H9 (cell line): ENCODE data around the gene DOCK10. TPM values are rescaled to one million over a fixed set of nuclear protein-coding genes. Genes with fewer than 3 reads are reported as not detected.

Experiments
- DNase-seq: peaks from one replicate; pipeline ENCODE4 v3.0.0-alpha.2; 2017
- H2AFZ ChIP-seq: one replicate; pipeline ENCODE4 v1.6.1; 2013; ENCODE audit warnings: mild to moderate bottlenecking, low read length, control low read depth, moderate library complexity
- H2AK5ac ChIP-seq: 2 replicates; pipeline ENCODE4 v1.6.1; 2013; ENCODE audit warnings: low read length, control low read depth, mixed read lengths; ENCODE audit not compliant: insufficient read length
- H2BK120ac ChIP-seq: one replicate; pipeline ENCODE4 v1.6.1; 2013; ENCODE audit warnings: low read depth, mild to moderate bottlenecking, low read length, control low read depth, inconsistent platforms; ENCODE audit not compliant: poor library complexity, severe bottlenecking
- H2BK12ac ChIP-seq: 2 replicates; pipeline ENCODE4 v1.6.1; 2013; ENCODE audit warnings: low read length, control low read depth, mixed read lengths, low read depth; ENCODE audit not compliant: insufficient read length
- H2BK15ac ChIP-seq: 2 replicates; pipeline ENCODE4 v1.6.1; 2013; ENCODE audit warnings: low read depth, low read length, control low read depth
- H2BK20ac ChIP-seq: one replicate; pipeline ENCODE4 v1.6.1; 2013; ENCODE audit warnings: low read depth, mild to moderate bottlenecking, low read length, control low read depth, inconsistent platforms; ENCODE audit not compliant: poor library complexity, severe bottlenecking
- H2BK5ac ChIP-seq: 2 replicates; pipeline ENCODE4 v1.6.1; 2013; ENCODE audit warnings: low read length, control low read depth, mixed read lengths; ENCODE audit not compliant: insufficient read length
- H3K14ac ChIP-seq: 2 replicates; pipeline ENCODE4 v1.6.1; 2013; ENCODE audit warnings: low read length, control low read depth; ENCODE audit not compliant: insufficient read depth
- H3K18ac ChIP-seq: 2 replicates; pipeline ENCODE4 v1.6.1; 2013; ENCODE audit warnings: low read depth, mild to moderate bottlenecking, mixed read lengths, low read length, control low read depth; ENCODE audit not compliant: insufficient read length
- H3K23ac ChIP-seq: 2 replicates; pipeline ENCODE4 v1.6.1; 2013; ENCODE audit warnings: low read length, control low read depth, mixed read lengths, low read depth; ENCODE audit not compliant: insufficient read length
- H3K23me2 ChIP-seq: 2 replicates; pipeline ENCODE4 v1.6.1; 2013; ENCODE audit warnings: low read depth, mild to moderate bottlenecking, mixed read lengths, low read length, control low read depth; ENCODE audit not compliant: insufficient read length, poor library complexity, severe bottlenecking
- H3K27ac ChIP-seq: 2 replicates; pipeline ENCODE4 v1.5.1; 2013; ENCODE audit warnings: low read length, control low read depth, mixed read lengths, low read depth; ENCODE audit not compliant: insufficient read length
- H3K27me3 ChIP-seq: 2 replicates; pipeline ENCODE4 v1.6.1; 2013; ENCODE audit warnings: low read length, control low read depth, inconsistent platforms; ENCODE audit not compliant: insufficient read depth
- H3K4ac ChIP-seq: 2 replicates; pipeline ENCODE4 v1.6.1; 2013; ENCODE audit warnings: low read depth, mild to moderate bottlenecking, control low read depth, inconsistent platforms, low read length, moderate library complexity
- H3K4me1 ChIP-seq: 2 replicates; pipeline ENCODE4 v1.6.1; 2013; ENCODE audit warnings: low read length, control low read depth, inconsistent platforms; ENCODE audit not compliant: insufficient read depth
- H3K4me2 ChIP-seq: 2 replicates; pipeline ENCODE4 v1.6.1; 2013; ENCODE audit warnings: low read length, control low read depth, mixed read lengths; ENCODE audit not compliant: insufficient read length, insufficient read depth
- H3K56ac ChIP-seq: 2 replicates; pipeline ENCODE4 v1.6.1; 2013; ENCODE audit warnings: low read depth, mild to moderate bottlenecking, mixed read lengths, low read length, control low read depth; ENCODE audit not compliant: insufficient read length
- H3K79me1 ChIP-seq: 2 replicates; pipeline ENCODE4 v1.6.1; 2013; ENCODE audit warnings: low read depth, mild to moderate bottlenecking, moderate library complexity, low read length, control low read depth, inconsistent platforms; ENCODE audit not compliant: insufficient read depth, poor library complexity, severe bottlenecking
- H3K79me2 ChIP-seq: 2 replicates; pipeline ENCODE4 v1.6.1; 2013; ENCODE audit warnings: low read length, control low read depth, inconsistent platforms; ENCODE audit not compliant: insufficient read depth
- H3K9ac ChIP-seq: 2 replicates; pipeline ENCODE4 v1.6.1; 2013; ENCODE audit warnings: low read length, control low read depth, mixed read lengths; ENCODE audit not compliant: insufficient read length; ENCODE audit errors: extremely low read depth
- H3K9me3 ChIP-seq: one replicate; pipeline ENCODE4 v1.6.1; 2013; ENCODE audit warnings: low read depth, low read length, inconsistent platforms; ENCODE audit not compliant: control insufficient read depth
- H3T11ph ChIP-seq: one replicate; pipeline ENCODE4 v1.6.1; 2013; ENCODE audit warnings: mild to moderate bottlenecking, low read length, control low read depth, inconsistent platforms
- H4K20me1 ChIP-seq: one replicate; pipeline ENCODE4 v1.6.1; 2013; ENCODE audit not compliant: control insufficient read depth, insufficient read length, insufficient read depth
- H4K5ac ChIP-seq: 2 replicates; pipeline ENCODE4 v1.6.1; 2013; ENCODE audit warnings: low read depth, mild to moderate bottlenecking, mixed read lengths, low read length, control low read depth; ENCODE audit not compliant: insufficient read length
- H4K8ac ChIP-seq: replicated peaks from 2 replicates; pipeline ENCODE4 v1.6.1; 2013; ENCODE audit warnings: low read length, control low read depth, mixed read lengths, low read depth; ENCODE audit not compliant: insufficient read length
- H4K91ac ChIP-seq: 2 replicates; pipeline ENCODE4 v1.6.1; 2013; ENCODE audit warnings: low read depth, mild to moderate bottlenecking, moderate library complexity, mixed read lengths, low read length, control low read depth; ENCODE audit not compliant: insufficient read length
- H3K27ac Mint-ChIP-seq, 3 experiments: 2 replicates in 2 of 3; 3 replicates in 1 of 3; pipeline ENCODE4 v1.8.0; 2020 to 2021; ENCODE audit warnings: mixed read lengths in 3 of 3, mild to moderate bottlenecking in 1 of 3, moderate library complexity in 1 of 3
- H3K27me3 Mint-ChIP-seq: 2 replicates; pipeline ENCODE4 v1.8.0; 2021; ENCODE audit warnings: low read depth, mild to moderate bottlenecking, moderate library complexity, mixed read lengths
- H3K36me3 Mint-ChIP-seq, 3 experiments: 2 replicates in 2 of 3; 3 replicates in 1 of 3; pipeline ENCODE4 v1.8.0; 2020 to 2021; ENCODE audit warnings: low read depth in 3 of 3, mixed read lengths in 3 of 3; ENCODE audit not compliant: insufficient read depth in 1 of 3
- H3K4me1 Mint-ChIP-seq, 2 experiments: 2 replicates each; pipeline ENCODE4 v1.8.0; 2020; ENCODE audit warnings: mixed read lengths in 2 of 2
- H3K4me3 Mint-ChIP-seq, 2 experiments: 2 replicates in 1 of 2; 3 replicates in 1 of 2; pipeline ENCODE4 v1.8.0; 2020 to 2021; ENCODE audit warnings: mild to moderate bottlenecking in 2 of 2, mixed read lengths in 2 of 2, moderate library complexity in 1 of 2
- H3K9me3 Mint-ChIP-seq, 2 experiments: 2 replicates in 1 of 2; 3 replicates in 1 of 2; pipeline ENCODE4 v1.8.0; 2020; ENCODE audit warnings: mild to moderate bottlenecking in 2 of 2, mixed read lengths in 2 of 2, moderate library complexity in 1 of 2
- WGBS: extraction: QIAGEN DNeasy Blood & Tissue Kit; methylation state at CpG from one replicate; pipeline ENCODE4 v1.1.7; 2013; ENCODE audit warnings: missing lambda C conversion rate, low lambda C conversion rate, mixed read lengths; ENCODE audit not compliant: insufficient read length; ENCODE audit errors: extremely low coverage; 5-methylcytosine and 5-hydroxymethylcytosine counted together
- total RNA-seq: library from RNA; stranded (reverse); gene quantifications from 2 replicates; pipeline ENCODE4 v1.2.1, GENCODE V29; 2021
- TF ChIP-seq, protein P1 (sequence below): fragments of 200-600 bp; sonication (generic); conservative IDR thresholded peaks from 3 replicates; pipeline ENCODE4 v1.8.0; 2021; ENCODE audit warnings: antibody characterized with exemption, mild to moderate bottlenecking

DOCK10 gene
- total RNA-seq, 1 experiment from 2014 or later: 0.79 TPM

DNA sequence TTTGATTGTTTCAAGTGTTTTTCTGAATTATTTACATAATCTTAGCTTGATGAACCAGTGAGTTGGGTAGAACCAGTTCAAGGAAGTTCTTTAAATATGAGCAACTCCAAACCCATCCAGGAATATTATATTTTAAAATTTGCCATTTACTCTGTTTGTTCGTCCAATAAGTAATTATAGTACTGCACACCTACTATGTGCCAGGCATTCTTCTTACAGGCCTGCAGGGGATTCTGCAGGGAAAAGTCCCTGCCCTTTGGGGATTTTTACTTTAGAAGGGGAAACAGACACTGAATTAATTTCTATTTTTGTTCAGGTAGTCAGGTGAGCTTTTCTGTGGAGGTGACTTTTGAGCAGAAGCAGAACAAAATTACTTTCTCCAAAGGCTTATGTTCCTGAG lies 146.9 kb downstream of the DOCK10 start:
- Histone ChIP-seq H2AFZ (no peak overlapping the region), H3K4me2 (no peak overlapping the region), H3K27me3 (no peaks in the 10 kb centered on the region), H3K4me1 (no peaks in the 10 kb centered on the region), H4K20me1 (no peaks in the 10 kb centered on the region), H3K27ac (no peak overlapping the region), H3K79me1 (no peaks in the 10 kb centered on the region), H2BK120ac (no peak overlapping the region), H3K18ac (no peak overlapping the region), H2BK12ac (no peak overlapping the region), H3K9ac (no peak overlapping the region), H3K14ac (no peak overlapping the region), H3T11ph (no peak overlapping the region), H4K91ac (no peak overlapping the region), H2AK5ac (no peak overlapping the region), H4K5ac (no peak overlapping the region), H2BK20ac (no peak overlapping the region), H3K79me2 (no peaks in the 10 kb centered on the region), H3K9me3 (no peaks in the 10 kb centered on the region), H3K56ac (no peak overlapping the region), H3K23ac (no peak overlapping the region), H4K8ac (no peak overlapping the region), H3K23me2 (no peaks in the 10 kb centered on the region), H2BK5ac (no peak overlapping the region), H2BK15ac (no peak overlapping the region), H3K4ac (no peak overlapping the region)
- TF ChIP-seq, protein P1, sequence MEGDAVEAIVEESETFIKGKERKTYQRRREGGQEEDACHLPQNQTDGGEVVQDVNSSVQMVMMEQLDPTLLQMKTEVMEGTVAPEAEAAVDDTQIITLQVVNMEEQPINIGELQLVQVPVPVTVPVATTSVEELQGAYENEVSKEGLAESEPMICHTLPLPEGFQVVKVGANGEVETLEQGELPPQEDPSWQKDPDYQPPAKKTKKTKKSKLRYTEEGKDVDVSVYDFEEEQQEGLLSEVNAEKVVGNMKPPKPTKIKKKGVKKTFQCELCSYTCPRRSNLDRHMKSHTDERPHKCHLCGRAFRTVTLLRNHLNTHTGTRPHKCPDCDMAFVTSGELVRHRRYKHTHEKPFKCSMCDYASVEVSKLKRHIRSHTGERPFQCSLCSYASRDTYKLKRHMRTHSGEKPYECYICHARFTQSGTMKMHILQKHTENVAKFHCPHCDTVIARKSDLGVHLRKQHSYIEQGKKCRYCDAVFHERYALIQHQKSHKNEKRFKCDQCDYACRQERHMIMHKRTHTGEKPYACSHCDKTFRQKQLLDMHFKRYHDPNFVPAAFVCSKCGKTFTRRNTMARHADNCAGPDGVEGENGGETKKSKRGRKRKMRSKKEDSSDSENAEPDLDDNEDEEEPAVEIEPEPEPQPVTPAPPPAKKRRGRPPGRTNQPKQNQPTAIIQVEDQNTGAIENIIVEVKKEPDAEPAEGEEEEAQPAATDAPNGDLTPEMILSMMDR: no peak
- peaks cover 24% of the 10 kb centered on the region for H3K27me3 Mint-ChIP-seq
- no CpG with 5 or more reads among the region's 1 CpG for WGBS
- no peak for DNase-seq
- no peak overlapping the region for H3K4me3 Mint-ChIP-seq
- no peaks in the 10 kb centered on the region for H3K36me3 Mint-ChIP-seq
- no peaks in the 10 kb centered on the region for H3K9me3 Mint-ChIP-seq
- no peak overlapping the region for H3K27ac Mint-ChIP-seq
- H3K4me1 Mint-ChIP-seq: peaks cover 5 to 8% of the 10 kb centered on the region in 2 experiments
